LNCaP clone FGC (cell line): Measurements from ENCODE around the gene HOXD8.

Source experiments
- DNase-seq: peaks from one replicate; pipeline ENCODE4 v3.0.0-alpha.2; 2011; ENCODE audit warnings: low read depth
- H3K4me3 ChIP-seq: 2 replicates; pipeline ENCODE4 v1.5.1; 2011; ENCODE audit warnings: mild to moderate bottlenecking, low read depth, low read length, control low read depth
- CTCF ChIP-seq: IDR thresholded peaks from 2 replicates; pipeline ENCODE4 v1.5.1; 2012; ENCODE audit warnings: mild to moderate bottlenecking; ENCODE audit not compliant: control insufficient read depth, insufficient read depth; ENCODE audit errors: extremely low read depth

Gene HOXD8

GRCh38 chr2:176082824-176083751, 46.4 kb upstream of the HOXD8 start:
- no peak for TF ChIP-seq CTCF
- DNase-seq, result no peak
- H3K4me3 ChIP-seq, result no peak overlapping the region

GRCh38 chr2:176083796-176084261, 45.7 kb upstream of the HOXD8 start, which contains the start of gene EVX2:
Gene EVX2 (minus strand): TSS chr2:176083962. CDS start chr2:176083776, 186 bp downstream.
- no peak within 1 kb of the TSS for H3K4me3 ChIP-seq
- no peak for TF ChIP-seq CTCF
- no peak for DNase-seq

GRCh38 chr2:176084611-176085119, 44.8 kb upstream of the HOXD8 start:
- TF ChIP-seq CTCF, result no peak
- H3K4me3 ChIP-seq, result no peak overlapping the region
- DNase-seq, result no peak

GRCh38 chr2:176085120-176085788, 44.3 kb upstream of the HOXD8 start:
- DNase-seq, result no peak
- no peak overlapping the region for H3K4me3 ChIP-seq
- no peak for TF ChIP-seq CTCF

GRCh38 chr2:176085861-176086771, 43.4 kb upstream of the HOXD8 start:
- no peak overlapping the region for H3K4me3 ChIP-seq

More at GRCh38 chr2:176085861-176086771, 43.4 kb upstream of the HOXD8 start:
- no peak for DNase-seq
- TF ChIP-seq CTCF, result peak; percentile 75
